GM21528 (cell line): Measurements from ENCODE around the gene AKAP12.

Source experiments
- ATAC-seq: cut with Tn5 transposase; IDR thresholded peaks from one replicate; pipeline ENCODE4 v1.9.1; 2021; ENCODE audit warnings: mild to moderate bottlenecking, moderate library complexity; ENCODE audit not compliant: unreplicated experiment, low FRiP score

AKAP12 gene

GRCh38 chr6:151236668-151237401 is 2.9 kb upstream of the AKAP12 start:
- ATAC-seq, result no peak

GRCh38 chr6:151240036-151240685 is 394 bp downstream of the AKAP12 start:
- ATAC-seq, result no peak

DNA sequence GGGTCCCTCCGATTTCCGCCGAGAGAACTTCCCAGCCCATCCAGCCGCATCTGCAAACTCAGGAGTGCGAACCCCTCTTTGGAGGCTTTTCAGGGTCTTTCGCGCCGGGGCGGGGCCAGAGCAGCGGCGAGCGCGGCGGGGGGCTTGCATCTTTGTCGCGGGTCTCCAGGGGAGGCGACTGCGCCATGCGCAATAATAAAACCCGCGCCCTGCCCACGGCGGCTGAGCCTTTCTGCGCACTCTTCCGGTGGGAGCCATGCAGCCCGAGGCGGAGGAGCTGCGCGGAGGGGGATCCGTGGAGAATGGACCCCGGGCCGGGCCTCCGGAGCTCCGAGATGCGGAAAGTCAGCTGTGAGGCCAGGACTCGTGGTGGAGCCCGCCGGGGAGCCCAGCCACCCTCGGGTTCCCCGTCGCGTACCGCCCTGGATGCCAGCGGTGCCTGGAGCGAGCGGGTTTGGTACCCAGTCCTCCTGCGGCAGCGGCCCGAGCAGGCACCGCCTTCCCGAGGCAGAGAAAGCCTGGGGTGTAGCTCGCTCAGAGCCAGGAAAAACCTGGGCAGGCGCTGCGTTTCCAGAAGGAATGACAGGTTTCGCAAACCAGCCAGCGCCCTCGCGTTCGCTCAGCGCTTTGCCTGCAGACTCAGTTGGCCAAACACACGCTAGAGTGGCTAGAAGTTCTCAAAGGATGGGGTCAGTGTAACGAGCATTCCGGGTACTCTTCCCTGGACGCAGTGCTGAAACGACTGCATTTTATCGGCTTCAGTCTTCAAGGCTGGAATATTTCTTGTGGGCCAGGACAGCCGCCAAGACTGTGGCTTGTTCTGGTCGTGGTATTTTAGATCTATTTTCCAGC is 1.2 kb downstream of the AKAP12 start:
- ATAC-seq, result no peak

GRCh38 chr6:151241853-151242252 is 2.1 kb downstream of the AKAP12 start:
- ATAC-seq, result no peak

GRCh38 chr6:151242420-151242861 is 2.7 kb downstream of the AKAP12 start:
- ATAC-seq, result no peak

GRCh38 chr6:151243481-151243880 is 3.7 kb downstream of the AKAP12 start:
- no peak for ATAC-seq

GRCh38 chr6:151247490-151247889 is 7.7 kb downstream of the AKAP12 start:
- no peak for ATAC-seq

DNA sequence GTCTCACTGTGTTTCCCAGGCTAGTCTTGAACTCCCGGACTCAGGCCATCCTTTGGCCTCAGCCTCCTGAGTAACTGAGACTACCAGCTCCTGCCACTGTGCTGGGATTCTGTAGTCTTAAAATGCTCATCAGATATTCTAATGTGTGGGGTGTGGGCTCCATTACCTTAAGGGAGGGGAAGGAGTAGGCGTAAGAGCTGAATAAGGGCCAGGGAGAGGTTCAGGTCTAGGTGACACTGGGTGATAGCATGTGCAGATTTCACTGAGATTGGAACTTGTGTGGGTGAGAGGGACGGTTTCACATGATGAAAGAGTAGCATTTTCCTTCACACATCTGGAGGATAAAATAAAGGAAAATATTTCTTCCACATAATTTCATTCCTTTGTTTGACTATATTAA is 8.5 kb downstream of the AKAP12 start:
- no peak for ATAC-seq

DNA sequence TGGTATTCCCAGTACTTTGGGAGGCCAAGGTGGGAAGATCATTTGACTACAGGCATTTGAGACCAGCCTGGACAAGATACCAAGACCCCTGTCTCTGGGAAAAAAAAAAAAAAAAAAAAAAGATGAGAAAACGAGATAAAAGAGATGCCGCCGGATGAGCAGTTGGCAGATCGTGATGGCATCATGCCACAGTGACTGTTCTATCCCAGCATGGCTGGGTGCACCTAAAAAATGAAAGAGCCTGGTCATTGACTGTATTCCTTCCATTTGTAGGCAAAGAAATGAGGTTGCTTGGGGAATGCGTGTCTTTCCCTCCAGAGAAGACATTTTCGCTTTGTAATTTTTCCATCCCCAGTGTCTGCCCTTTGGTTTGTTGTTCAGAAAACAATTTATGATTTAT is 12.9 kb downstream of the AKAP12 start:
- ATAC-seq, result no peak

- no peak for ATAC-seq
These were observed 14.8 kb downstream of the AKAP12 start for GRCh38 chr6:151254451-151255081.

DNA sequence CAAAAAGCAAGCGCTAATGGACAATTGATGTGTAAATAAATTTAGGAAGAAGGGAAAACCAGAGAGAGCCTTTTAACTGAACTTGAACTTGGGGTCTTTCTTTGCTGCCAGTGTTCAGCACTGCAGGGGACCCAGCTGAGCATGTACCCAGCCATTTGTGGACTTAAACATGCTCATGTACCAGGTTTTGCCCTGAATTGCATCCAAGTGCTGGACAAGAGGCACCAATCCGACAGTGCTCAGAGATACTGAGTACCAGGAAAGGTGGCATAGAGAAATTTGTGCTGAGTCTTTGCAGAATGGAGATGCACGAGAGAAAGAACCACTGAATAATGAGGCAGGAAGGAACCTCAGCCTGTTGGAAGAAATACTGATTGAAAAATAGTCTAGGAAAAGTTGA is 16.0 kb downstream of the AKAP12 start:
- no peak for ATAC-seq

DNA sequence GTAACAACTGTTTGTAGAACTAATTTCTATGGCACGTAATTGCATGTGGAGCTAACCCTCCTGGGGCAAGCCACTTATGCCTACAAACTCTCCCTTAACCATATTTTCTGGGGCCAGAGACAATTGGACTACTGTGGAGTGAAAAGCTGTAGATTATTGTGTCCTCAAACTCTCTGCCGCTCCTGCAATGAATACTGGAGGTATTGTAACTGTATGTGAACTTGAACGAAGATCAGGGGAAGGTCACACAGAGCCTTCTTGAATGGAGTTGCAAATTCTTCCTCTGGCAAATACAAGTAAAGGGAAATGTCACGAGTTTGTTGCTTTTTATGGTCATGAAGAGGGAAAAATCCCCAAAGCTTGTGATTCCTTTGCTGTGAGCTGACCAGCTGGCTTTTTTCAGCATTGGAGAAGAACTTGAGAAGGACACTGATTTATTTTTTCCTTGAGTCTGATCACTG is 18.2 kb downstream of the AKAP12 start:
- ATAC-seq, result no peak

DNA sequence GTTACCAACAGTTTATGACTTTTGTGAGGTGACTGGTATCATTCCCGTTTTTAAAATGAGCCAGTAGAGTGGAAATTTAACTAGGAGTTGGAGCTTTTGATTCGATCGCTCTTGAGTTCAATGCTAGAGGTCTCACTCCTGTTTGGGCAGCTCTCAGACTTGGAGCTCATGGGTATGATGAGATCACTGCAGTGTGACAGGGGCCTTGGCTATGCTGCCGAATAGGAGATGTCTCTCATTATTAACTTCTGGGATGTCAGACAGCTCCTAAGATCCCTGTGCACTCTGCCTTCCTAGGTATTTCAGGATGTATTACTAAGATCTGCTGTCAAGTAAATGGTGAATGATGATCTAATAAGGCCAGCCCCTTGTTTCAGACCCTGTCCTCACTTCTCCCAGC is 20.4 kb downstream of the AKAP12 start:
- no peak for ATAC-seq

GRCh38 chr6:151263035-151263434 is 23.3 kb downstream of the AKAP12 start:
- ATAC-seq, result no peak

GRCh38 chr6:151263967-151264366 is 24.2 kb downstream of the AKAP12 start:
- no peak for ATAC-seq

DNA sequence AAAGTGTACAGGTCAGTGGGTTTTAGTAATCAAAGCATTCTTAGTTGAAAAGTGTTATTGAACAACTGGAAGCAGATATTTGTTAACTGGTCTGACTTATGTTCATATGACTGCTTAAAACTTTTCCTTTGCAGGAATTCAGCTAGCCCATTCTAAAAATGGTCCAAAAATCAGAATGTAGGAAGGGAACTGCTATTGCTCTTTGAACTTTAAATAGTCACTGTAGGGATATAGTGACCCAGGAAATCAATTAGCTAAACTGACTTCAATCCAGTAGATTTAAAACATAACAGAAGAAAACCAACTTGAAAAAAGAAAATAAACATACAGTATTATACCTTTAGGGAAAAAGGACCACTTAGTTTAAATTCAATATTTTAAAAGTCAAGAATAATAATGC is 25.5 kb downstream of the AKAP12 start:
- no peak for ATAC-seq

- no peak for ATAC-seq
These were observed 29.7 kb downstream of the AKAP12 start for GRCh38 chr6:151269321-151269995.

GRCh38 chr6:151275121-151275520 is 35.4 kb downstream of the AKAP12 start:
- ATAC-seq, result no peak

DNA sequence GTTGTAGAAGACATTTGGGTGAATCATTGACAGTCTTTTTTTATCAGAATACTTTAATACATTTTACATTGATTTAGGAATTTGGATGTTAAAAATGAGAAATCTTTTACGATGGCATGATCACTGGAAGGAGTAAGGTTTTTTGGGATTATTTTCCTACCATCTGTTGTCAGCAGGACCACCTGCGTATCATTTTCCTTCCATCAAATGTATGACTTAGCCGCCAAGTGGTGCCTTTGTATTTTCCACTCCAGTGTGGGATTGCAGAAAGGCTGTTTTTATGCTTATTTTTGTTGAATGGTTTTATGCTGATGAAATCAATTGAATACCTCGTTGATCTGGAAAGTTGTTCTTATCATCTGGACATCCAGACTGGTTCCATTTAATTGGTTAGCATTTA is 35.8 kb downstream of the AKAP12 start:
- no peak for ATAC-seq

GRCh38 chr6:151276112-151276740 is 36.5 kb downstream of the AKAP12 start:
- ATAC-seq, result no peak
